T-cell (primary cell): ENCODE measurements around the gene MAP2K4. TPM values are rescaled to one million over a fixed set of nuclear protein-coding genes. Genes with fewer than 3 reads are reported as not detected.

ENCODE experiments used
- ATAC-seq, 4 experiments: fragments of 200-7000 bp in 3 of 4; fragments of 150-1000 bp in 1 of 4; cut with Tn5 transposase; replicated peaks in 1 of 4; 1 replicate in 3 of 4; 2 replicates in 1 of 4; pipeline ENCODE4 v1.10.0; 2021; ENCODE audit warnings: moderate library complexity in 3 of 4, mild to moderate bottlenecking in 2 of 4, moderate number of reproducible peaks in 1 of 4
- CTCF ChIA-PET, 2 donors: fragments of 300-600 bp; sonication (Branson Sonifier 250); formaldehyde crosslinking; loops; one replicate each; lab custom pipeline; 2022; ENCODE audit warnings: antibody characterized with exemption in 2 of 2; lab: Charles Lee
- POLR2A ChIA-PET, 2 donors: fragments of 300-600 bp; sonication (Branson Sonifier 250); formaldehyde crosslinking; loops; one replicate each; lab custom pipeline; 2022; ENCODE audit warnings: antibody characterized with exemption in 2 of 2; lab: Charles Lee
- DNase-seq, 35 experiments: peaks; one replicate each; pipeline versions ENCODE4 v3.0.0 to v3.0.0-alpha.2; 2013 to 2023
- H3K27ac ChIP-seq: one replicate; pipeline ENCODE4 v1.5.1; 2013; ENCODE audit warnings: low read length
- H3K27me3 ChIP-seq, 2 experiments: replicated peaks in 1 of 2; 1 replicate in 1 of 2; 2 replicates in 1 of 2; pipeline versions ENCODE4 v1.6.1 to v1.7.0; 2013; ENCODE audit warnings: low read length in 1 of 2, mixed read lengths in 1 of 2; ENCODE audit not compliant: control insufficient read depth in 2 of 2, insufficient read depth in 2 of 2; ENCODE audit errors: extremely low read depth in 1 of 2
- H3K36me3 ChIP-seq, 2 donors: 1 replicate in 1 of 2; 2 replicates in 1 of 2; pipeline versions ENCODE4 v1.6.1 to v1.7.0; 2013; ENCODE audit warnings: low read length in 1 of 2; ENCODE audit not compliant: control insufficient read depth in 2 of 2, insufficient read depth in 1 of 2; ENCODE audit errors: extremely low read depth in 1 of 2
- H3K4me1 ChIP-seq, 2 experiments: 1 replicate in 1 of 2; 2 replicates in 1 of 2; pipeline versions ENCODE4 v1.6.1 to v1.7.0; 2013; ENCODE audit warnings: low read length in 2 of 2, mixed read lengths in 1 of 2; ENCODE audit not compliant: insufficient read depth in 2 of 2, control insufficient read depth in 1 of 2; ENCODE audit errors: extremely low read depth in 1 of 2
- H3K4me3 ChIP-seq, 2 donors: 1 replicate in 1 of 2; 2 replicates in 1 of 2; pipeline versions ENCODE4 v1.5.1 to v1.7.0; 2013; ENCODE audit warnings: mild to moderate bottlenecking in 2 of 2, low read length in 1 of 2, moderate library complexity in 1 of 2; ENCODE audit not compliant: control insufficient read depth in 1 of 2; ENCODE audit errors: extremely low read depth in 1 of 2
- H3K9me3 ChIP-seq: 2 replicates; pipeline ENCODE4 v1.7.0; 2013
- H3K27ac Mint-ChIP-seq, 2 donors: one replicate each; pipeline ENCODE4 v1.8.0; 2020 to 2021; ENCODE audit warnings: mild to moderate bottlenecking in 2 of 2, mixed read lengths in 2 of 2
- H3K27me3 Mint-ChIP-seq, 2 donors: one replicate each; pipeline ENCODE4 v1.8.0; 2021 to 2022; ENCODE audit warnings: mixed read lengths in 2 of 2
- H3K36me3 Mint-ChIP-seq: one replicate; pipeline ENCODE4 v1.8.0; 2021; ENCODE audit warnings: mixed read lengths
- H3K4me1 Mint-ChIP-seq, 3 donors: one replicate each; pipeline ENCODE4 v1.8.0; 2020 to 2022; ENCODE audit warnings: mixed read lengths in 3 of 3, mild to moderate bottlenecking in 1 of 3
- H3K4me3 Mint-ChIP-seq, 3 donors: one replicate each; pipeline ENCODE4 v1.8.0; 2020 to 2022; ENCODE audit warnings: mild to moderate bottlenecking in 3 of 3, mixed read lengths in 3 of 3, moderate library complexity in 3 of 3
- H3K9me3 Mint-ChIP-seq, 3 donors: one replicate each; pipeline ENCODE4 v1.8.0; 2020 to 2022; ENCODE audit warnings: mixed read lengths in 3 of 3
- WGBS: methylation state at CpG from one replicate; pipeline ENCODE4 v1.1.5; 2013; ENCODE audit warnings: missing lambda C conversion rate; ENCODE audit not compliant: insufficient coverage; 5-methylcytosine and 5-hydroxymethylcytosine counted together
- total RNA-seq, 35 experiments: library from RNA in 6 of 35; stranded (reverse) in 6 of 35; fragments of 120-200 nt in 1 of 35; gene quantifications; one replicate each; pipeline versions ENCODE4 v1.2.1 to v1.2.4 and lab custom pipeline; 2013 to 2026

The MAP2K4 gene
- total RNA-seq, 5 donors from 2014 or later (not counting 1 experiment from before 2014, with no cell fraction given) = 29.4 to 34.6 (median 33.6) TPM

DNA sequence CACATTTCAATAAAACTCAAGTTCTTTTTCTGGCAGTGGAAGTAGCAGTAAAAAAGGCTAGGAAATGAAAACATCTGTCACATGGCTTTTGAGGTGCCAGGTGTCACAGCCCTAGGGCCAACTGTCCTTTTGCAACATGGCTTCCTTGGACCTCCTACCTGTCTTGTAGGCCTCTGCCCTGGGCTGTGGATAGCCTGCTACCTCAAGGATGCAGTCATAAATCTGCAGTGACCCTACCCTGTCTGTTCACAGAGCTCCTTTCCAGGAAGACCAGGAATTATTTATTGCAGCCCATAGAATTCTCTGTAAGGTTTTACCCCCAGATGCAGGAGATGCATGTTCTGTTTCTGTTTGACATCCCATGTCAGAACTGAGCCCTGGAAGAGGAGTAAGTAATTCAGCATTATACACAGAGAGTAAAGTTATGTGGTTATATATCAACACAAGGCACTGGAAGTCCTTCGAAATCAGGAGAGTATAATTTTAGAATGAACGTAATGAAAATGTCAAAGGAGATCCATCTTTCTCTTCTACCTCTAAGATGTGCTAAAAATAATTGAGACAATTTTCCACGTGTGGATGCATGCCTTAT, 172.6 kb downstream of the MAP2K4 start:
- H3K4me1 ChIP-seq = no peaks in the 10 kb centered on the region
- no peaks in the 10 kb centered on the region for H3K9me3 ChIP-seq
- Mint-ChIP-seq H3K4me3 (no peak overlapping the region), H3K27me3 (peaks cover 4 to 5% of the 10 kb centered on the region in 2 donors), H3K27ac (no peak overlapping the region), H3K36me3 (peaks cover 3% of the 10 kb centered on the region), H3K4me1 (no peaks in the 10 kb centered on the region), H3K9me3 (peaks cover 9 to 16% (median 11%) of the 10 kb centered on the region in 3 donors)
- no peak overlapping the region for H3K27ac ChIP-seq
- 17% methylated on average over 1 of the region's 3 CpGs for WGBS
- no peaks in the 10 kb centered on the region for H3K36me3 ChIP-seq
- no peak overlapping the region for H3K4me3 ChIP-seq
- ATAC-seq (no peak), DNase-seq (no peak)
- ChIA-PET POLR2A (no interaction called here), CTCF (no interaction called here)
- peaks cover 0 to 4% of the 10 kb centered on the region in 2 experiments for H3K27me3 ChIP-seq

Other genes starting within 250 kb of the MAP2K4 start
- gene ZNF18, start 23.4 kb upstream of the MAP2K4 start, total RNA-seq = 10 to 100 TPM; 12.8 to 14.7 (median 13.8) TPM